ENCODE results near the gene GTF3C1.

GTF3C1 gene

GRCh38 chr16:27517664-27518063 is 32.0 kb downstream of the GTF3C1 start:
- DNase-seq: no peak

GRCh38 chr16:27516365-27516764 is 33.3 kb downstream of the GTF3C1 start:
- no peak for DNase-seq

DNA sequence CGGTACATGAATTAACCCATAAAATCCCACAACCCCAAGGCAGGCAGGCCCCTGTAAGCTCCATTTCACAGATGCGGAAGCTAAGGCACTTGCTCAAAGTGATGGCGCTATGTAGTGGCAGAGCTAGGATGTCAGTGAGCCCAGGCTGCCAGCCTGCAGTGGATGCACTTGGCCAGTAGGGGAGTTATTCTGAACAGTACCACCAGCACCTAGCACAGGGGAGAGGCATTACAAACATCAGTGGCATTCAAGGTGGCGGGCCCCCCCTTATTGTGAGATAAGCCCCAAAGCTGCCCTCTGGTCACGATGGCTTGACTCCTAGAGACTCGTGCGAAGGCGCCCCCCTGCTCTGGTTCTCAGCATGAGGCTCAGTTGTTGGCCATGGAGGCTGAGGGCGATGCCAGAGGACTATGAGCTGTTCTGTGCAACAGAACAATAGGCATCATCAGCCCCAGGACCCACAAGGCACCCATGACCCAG is 33.8 kb downstream of the GTF3C1 start:
- DNase-seq: peak; percentile 17

DNA sequence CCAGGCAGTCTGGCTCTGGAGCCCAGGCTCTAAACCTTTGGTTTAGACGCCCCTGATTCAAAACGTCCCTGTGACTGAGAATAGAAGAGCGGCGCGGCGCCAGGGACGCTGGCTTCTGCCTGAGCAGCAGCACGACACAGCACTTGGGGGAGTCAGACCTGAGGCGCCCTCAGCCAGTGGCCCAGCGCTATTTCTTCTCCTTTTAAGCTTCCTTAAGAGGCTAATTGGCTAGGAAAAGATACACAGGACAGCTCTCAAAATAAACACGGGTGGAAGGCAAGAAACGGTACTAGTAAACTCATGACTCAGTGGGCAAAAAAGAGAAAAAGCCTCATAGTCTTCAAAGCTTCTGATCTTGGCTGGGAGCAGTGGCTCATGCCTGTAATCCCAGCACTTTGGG is 34.9 kb downstream of the GTF3C1 start:
- no peak for DNase-seq

GRCh38 chr16:27511657-27512448 is 37.9 kb downstream of the GTF3C1 start:
- DNase-seq: no peak

GRCh38 chr16:27508476-27508875 is 41.2 kb downstream of the GTF3C1 start:
- DNase-seq: no peak

GRCh38 chr16:27506771-27507170 is 42.9 kb downstream of the GTF3C1 start:
- no peak for DNase-seq

DNA sequence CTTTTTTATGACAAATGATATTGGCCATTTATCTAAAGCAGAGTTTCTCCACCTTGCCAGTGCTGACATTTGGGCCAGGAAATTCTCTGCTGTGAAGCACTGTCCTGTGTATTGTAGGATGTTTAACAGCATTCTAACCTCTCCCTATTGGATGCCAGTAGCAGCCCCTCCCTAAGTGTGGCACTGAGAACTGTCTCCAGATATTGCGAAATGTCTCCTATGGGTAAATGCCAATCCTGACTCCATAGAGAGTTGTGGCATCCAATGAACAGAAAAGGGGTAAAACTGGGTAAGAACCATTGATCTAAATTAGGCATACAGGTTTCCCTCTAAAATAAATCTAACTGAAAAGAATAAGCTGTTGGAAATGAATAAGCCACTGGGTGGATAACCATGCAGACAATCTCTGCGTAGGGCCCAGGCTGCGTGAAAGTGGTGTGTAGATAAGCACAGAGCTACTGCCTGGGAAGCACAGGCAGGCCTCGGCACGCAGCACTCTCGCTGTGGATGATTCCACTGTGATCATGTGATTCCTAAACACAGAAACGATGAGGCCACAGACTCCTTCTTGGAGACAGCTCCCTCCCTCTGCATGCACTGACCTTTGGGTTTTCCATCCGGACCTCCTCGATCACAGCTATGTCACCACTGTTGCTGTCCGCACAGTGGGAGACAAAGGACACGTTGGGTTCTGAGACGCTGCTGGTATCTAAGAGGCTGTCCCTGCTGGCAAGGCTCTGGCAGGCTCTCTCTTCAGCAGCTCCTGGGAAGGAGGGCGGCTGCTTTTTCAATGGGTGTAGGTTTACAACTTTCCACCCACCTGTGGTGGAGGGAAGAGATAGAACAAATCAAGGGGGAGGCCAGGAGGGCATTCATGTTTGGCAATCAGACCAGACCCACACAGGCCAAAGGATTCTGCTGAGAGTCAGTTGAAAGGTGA is 44.1 kb downstream of the GTF3C1 start:
- DNase-seq: no peak

- no peak for DNase-seq
These were observed 46.1 kb downstream of the GTF3C1 start for GRCh38 chr16:27503662-27504061.

GRCh38 chr16:27500801-27501200 is 48.9 kb downstream of the GTF3C1 start:
- DNase-seq: no peak

- DNase-seq: no peak
These were observed 50.1 kb downstream of the GTF3C1 start for GRCh38 chr16:27499659-27500055.

GRCh38 chr16:27498916-27499658 is 50.6 kb downstream of the GTF3C1 start:
- DNase-seq: no peak

- no peak for DNase-seq
These were observed 51.5 kb downstream of the GTF3C1 start for GRCh38 chr16:27498031-27498825.

DNA sequence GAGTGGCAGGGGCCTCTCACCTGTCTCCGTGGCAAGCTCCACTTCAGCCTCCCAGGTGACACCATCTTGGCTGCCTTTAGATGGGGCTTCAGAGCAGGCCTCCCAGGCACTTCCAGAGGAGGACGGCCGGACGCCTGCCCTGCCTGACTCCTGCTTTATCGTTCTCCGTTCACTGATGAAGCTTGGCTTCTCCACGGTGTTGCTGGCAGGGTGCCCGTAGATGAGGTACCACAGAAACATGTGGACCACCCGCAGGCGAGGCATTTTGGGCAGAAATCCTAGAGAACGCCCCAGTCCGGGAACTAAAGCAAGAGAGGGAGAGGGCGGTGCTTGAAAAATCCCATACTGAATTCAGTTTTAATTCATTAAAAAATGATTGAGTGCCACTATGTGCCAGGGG is 54.5 kb downstream of the GTF3C1 start:
- DNase-seq: no peak

- no peak for DNase-seq
These were observed 57.1 kb downstream of the GTF3C1 start for GRCh38 chr16:27492588-27492979.

DNA sequence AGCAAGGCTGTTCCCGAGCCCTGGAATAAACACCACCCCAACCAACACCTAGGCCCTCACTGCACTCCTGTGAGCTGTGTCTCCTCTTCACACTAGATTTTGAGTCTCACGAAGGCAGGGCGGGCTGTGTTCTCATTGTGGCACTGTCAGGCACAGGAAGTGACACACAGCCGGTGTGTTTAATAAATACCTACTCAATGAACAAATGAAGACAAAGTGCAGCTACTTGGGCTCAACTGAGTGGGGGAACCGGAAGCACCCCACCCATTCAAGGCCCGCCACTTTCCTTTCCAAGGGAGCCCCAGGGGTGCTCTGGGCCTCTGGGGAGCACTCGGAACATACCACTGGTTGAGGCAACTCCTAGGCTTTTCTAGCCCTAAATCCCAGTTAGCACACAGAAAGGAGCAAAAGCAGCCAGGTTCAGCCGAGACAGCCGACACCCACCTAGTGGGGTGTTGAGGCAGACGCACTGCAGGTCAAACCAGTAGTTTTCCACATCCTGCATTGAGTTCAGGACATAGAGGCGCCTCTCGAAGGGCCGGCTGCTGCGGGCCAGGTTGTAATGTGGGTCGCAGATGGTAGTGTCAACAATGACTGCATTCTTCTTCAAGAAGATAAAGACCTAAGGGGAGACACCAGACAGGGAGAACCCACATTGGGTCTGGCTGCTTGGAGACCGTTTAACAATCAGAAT is 57.7 kb downstream of the GTF3C1 start:
- no peak for DNase-seq

DNA sequence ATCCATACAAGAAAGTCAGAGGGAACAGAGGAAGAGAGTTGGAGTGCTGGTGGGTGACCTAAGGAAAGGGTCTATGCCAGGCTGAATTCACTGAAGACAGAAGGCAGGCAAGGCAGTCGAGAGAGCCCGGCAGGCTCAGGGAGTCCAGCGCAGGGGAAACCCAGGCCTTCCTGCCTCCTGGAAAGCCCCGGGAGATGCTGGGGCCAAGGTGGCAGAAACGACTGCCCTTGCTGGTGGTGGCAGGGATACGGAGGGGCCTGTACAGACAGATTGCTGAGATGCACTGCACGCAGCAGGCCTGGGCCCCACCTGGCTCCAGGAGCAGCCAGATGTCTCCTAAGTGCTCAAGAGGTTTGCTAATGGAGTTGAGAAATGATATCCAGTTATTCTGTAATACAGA is 59.8 kb downstream of the GTF3C1 start:
- DNase-seq: no peak

- DNase-seq: no peak
These were observed 60.3 kb downstream of the GTF3C1 start for GRCh38 chr16:27489421-27489820.

- DNase-seq: no peak
These were observed 63.0 kb downstream of the GTF3C1 start for GRCh38 chr16:27486760-27487159.

GRCh38 chr16:27486344-27486743 is 63.4 kb downstream of the GTF3C1 start:
- no peak for DNase-seq

DNA sequence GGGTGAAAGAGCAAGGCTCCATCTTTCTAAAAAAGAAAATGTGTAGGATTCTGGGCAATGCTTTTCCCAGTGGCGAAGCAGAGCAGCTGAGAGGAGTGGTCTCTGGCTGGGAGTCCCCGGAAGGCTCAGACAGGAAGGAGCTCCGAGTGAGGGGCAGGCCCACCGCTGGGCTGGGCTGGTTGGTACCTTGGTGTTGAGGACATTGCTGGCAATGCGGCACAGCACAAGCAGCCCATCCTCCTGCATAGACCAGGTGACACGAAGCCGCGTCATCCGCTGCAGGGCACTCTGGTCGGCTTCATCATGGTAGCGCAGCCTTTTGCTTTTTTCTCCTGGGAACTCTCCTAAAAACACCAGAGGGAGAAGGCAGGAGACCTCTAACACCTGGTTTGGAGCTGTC is 63.9 kb downstream of the GTF3C1 start:
- DNase-seq: no peak

DNA sequence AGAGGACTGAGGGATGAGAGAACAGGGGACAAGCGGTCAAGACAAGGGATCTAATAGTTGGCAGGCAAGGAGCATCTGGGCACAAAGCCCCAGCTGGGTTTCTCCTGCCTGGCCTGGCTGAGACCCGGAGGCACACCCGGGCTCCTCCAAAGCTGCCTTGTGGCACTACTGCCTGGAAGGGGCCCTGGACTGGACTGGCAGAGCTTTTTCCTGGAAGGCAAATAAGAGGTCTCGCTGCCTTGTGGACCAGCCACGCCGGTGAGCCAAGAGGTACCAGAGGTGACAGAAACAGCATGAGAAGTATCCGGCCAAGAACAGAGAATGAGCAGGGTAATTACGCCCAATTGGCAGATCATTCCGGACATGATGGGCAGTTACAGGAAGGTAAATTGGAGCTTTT is 64.6 kb downstream of the GTF3C1 start:
- no peak for DNase-seq

All from HCEC 1CT (cell line).